ENCODE results near the gene OR6C75.
"Not testable (repeated sequence)": the region's sequence is repeated elsewhere in the genome, so short reads cannot be mapped to it uniquely, and the experiment has no call there.

OR6C75 gene

GRCh38 chr12:55362675-55363074 is at the start of gene OR6C75:
OR6C75 (plus strand) TSS chr12:55362975; CDS start chr12:55365111, 2,136 bp downstream.
- DNase-seq (ENCODE audit: low spot score) = no peak

- DNase-seq (ENCODE audit: low spot score) = no peak
Measured at GRCh38 chr12:55314043-55314442, 48.7 kb upstream of the OR6C75 start, which contains the start of gene OR6C1. OR6C1 (plus strand) TSS chr12:55314343; CDS start chr12:55320600, 6,257 bp downstream.

- no peak for DNase-seq (ENCODE audit: low spot score)
Measured at GRCh38 chr12:55320201-55320600, 42.6 kb upstream of the OR6C75 start.

- not testable (repeated sequence) for DNase-seq (ENCODE audit: low spot score)
Measured at GRCh38 chr12:55325801-55326200, 37.0 kb upstream of the OR6C75 start.

GRCh38 chr12:55330446-55330845 is 32.3 kb upstream of the OR6C75 start, which contains the start of gene OR6C3:
OR6C3 (plus strand) TSS chr12:55330746; CDS start chr12:55331701, 955 bp downstream.
- no peak for DNase-seq (ENCODE audit: low spot score)

- DNase-seq (ENCODE audit: low spot score) = no peak
Measured at GRCh38 chr12:55336002-55336401, 26.8 kb upstream of the OR6C75 start.

- not testable (repeated sequence) for DNase-seq (ENCODE audit: low spot score)
Measured at GRCh38 chr12:55355338-55355737, 7.4 kb upstream of the OR6C75 start.

GRCh38 chr12:55365086-55365485 is 2.3 kb downstream of the OR6C75 start:
- DNase-seq (ENCODE audit: low spot score) = no peak

GRCh38 chr12:55372521-55372920 is 9.7 kb downstream of the OR6C75 start:
- DNase-seq (ENCODE audit: low spot score) = no peak

GRCh38 chr12:55385891-55386290 is 23.1 kb downstream of the OR6C75 start:
- DNase-seq (ENCODE audit: low spot score) = no peak

GRCh38 chr12:55392032-55392795 is 29.4 kb downstream of the OR6C75 start:
- no peak for DNase-seq (ENCODE audit: low spot score)

GRCh38 chr12:55396326-55396725 is 33.6 kb downstream of the OR6C75 start:
- DNase-seq (ENCODE audit: low spot score) = no peak

- no peak for DNase-seq (ENCODE audit: low spot score)
Measured at GRCh38 chr12:55400229-55400628, 37.5 kb downstream of the OR6C75 start, which contains the start of gene OR6C65. OR6C65 (plus strand) TSS chr12:55400529; CDS start chr12:55400529, 0 bp downstream.

- no peak for DNase-seq (ENCODE audit: low spot score)
Measured at GRCh38 chr12:55407866-55408265, 45.1 kb downstream of the OR6C75 start.

- not testable (repeated sequence) for DNase-seq (ENCODE audit: low spot score)
Measured at GRCh38 chr12:55409133-55409532, 46.4 kb downstream of the OR6C75 start.

GRCh38 chr12:55412138-55412537 is 49.4 kb downstream of the OR6C75 start:
- not testable (repeated sequence) for DNase-seq (ENCODE audit: low spot score)

- DNase-seq (ENCODE audit: low spot score) = not testable (repeated sequence)
Measured at GRCh38 chr12:55413498-55414388, 51.0 kb downstream of the OR6C75 start.

GRCh38 chr12:55414396-55414823 is 51.6 kb downstream of the OR6C75 start:
- not testable (repeated sequence) for DNase-seq (ENCODE audit: low spot score)

- DNase-seq (ENCODE audit: low spot score) = not testable (repeated sequence)
Measured at GRCh38 chr12:55414889-55415288, 52.1 kb downstream of the OR6C75 start.

GRCh38 chr12:55416961-55417360 is 54.2 kb downstream of the OR6C75 start:
- DNase-seq (ENCODE audit: low spot score) = no peak

Measured in globus pallidus (tissue), 1 donor.